GM18502 (cell line): ENCODE measurements around the gene IZUMO2.

Experiments
- ATAC-seq: cut with Tn5 transposase; IDR thresholded peaks from one replicate; pipeline ENCODE4 v1.9.1; 2021; ENCODE audit warnings: mild to moderate bottlenecking; ENCODE audit not compliant: unreplicated experiment, poor library complexity

Gene IZUMO2

DNA sequence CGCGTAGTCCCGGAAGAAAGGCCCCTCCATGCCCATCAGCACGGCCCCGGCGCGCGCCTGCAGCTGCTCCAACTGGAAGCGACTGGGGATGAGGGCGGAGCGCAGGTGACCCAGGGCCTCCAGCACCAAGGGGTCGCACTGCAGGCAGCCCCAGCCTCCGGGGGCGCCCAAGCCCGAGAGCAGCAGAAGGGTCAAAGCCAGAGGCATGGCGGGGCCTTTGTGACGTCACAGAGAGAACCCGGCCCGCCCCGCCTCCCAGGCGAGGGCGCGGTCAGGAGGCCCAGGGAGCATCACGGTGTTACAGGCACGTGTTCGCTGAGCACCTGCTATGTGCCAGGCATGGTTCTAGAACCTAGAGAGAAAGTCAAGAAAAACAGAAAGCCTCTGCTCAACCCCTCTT lies at the start of gene IZUMO2:
IZUMO2 (minus strand) TSS at position 294 of the 400 bp plus-strand sequence; CDS start at position 207, 87 bp downstream.
- no peak for ATAC-seq

DNA sequence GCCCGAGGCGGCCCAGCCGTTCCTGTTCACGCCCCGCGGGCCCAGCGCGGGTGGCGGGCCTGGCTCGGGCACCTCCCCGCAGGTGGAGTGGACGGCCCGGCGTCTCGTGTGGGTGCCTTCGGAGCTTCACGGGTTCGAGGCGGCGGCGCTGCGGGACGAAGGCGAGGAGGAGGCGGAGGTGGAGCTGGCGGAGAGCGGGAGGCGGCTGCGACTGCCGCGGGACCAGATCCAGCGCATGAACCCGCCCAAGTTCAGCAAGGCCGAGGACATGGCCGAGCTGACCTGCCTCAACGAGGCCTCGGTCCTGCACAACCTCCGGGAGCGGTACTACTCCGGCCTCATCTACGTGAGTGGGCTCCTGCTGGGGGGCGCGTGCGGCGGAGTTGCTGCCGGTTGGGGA lies 47.3 kb upstream of the IZUMO2 start:
- no peak for ATAC-seq

DNA sequence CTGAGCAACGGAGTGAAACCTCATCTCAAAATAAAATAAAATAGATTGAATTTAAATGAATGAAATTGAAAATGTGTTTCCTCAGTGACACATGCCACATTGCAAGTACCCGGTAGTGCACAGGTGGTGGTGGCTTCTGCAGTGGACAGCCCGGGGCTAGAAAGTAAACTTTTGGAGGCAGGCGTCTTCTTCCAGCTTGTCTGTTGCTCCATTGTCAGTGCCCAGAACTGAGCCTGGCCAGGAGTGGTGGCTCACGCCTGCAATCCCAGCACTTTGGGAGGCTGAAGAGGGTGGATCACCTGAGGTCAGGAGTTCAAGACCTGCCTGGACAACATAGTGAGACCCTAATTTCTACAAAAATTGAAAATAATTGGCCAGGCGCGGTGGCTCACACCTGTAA lies 46.0 kb upstream of the IZUMO2 start:
- no peak for ATAC-seq

DNA sequence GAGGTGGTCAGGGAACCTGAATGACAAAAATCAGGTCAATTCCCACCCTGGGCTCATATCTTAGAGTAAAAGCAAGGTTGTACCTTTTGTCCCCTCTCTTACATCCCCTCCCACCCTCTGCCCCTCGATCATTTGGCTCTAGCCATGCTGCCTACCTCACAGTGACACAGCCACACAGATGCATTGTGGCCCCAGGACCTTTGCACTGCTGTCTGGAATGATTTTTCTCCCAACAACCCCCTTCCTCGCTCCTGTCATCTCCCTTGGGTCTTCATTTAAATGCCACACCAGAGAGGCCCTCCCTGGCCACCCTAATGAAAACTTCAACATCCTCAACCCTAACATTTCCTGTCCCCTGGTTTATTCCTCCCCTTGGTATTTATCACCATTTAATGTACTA lies 44.6 kb upstream of the IZUMO2 start:
- ATAC-seq = no peak

DNA sequence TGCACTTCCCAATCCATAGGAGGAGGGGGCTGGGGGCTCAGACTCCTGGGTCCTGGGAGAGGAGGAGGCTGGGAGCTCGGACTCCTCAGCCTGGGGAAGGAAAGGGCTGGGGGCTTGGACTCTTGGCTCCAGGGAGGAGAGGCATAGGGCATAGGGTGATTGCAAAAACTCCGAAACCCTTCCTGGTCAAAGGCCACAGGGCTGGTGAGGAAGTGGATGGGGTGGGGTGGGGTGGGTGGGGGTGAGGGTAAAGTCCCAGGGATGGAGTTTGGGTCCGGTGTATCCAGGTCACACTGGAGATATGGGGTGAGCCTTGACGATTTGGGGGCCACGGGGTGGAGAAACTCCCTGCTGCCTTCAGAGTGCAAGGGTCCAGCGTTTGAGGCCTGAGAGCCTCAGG lies 43.1 kb upstream of the IZUMO2 start:
- ATAC-seq = no peak

GRCh38 chr19:50205681-50206138 lies 42.6 kb upstream of the IZUMO2 start:
- no peak for ATAC-seq

DNA sequence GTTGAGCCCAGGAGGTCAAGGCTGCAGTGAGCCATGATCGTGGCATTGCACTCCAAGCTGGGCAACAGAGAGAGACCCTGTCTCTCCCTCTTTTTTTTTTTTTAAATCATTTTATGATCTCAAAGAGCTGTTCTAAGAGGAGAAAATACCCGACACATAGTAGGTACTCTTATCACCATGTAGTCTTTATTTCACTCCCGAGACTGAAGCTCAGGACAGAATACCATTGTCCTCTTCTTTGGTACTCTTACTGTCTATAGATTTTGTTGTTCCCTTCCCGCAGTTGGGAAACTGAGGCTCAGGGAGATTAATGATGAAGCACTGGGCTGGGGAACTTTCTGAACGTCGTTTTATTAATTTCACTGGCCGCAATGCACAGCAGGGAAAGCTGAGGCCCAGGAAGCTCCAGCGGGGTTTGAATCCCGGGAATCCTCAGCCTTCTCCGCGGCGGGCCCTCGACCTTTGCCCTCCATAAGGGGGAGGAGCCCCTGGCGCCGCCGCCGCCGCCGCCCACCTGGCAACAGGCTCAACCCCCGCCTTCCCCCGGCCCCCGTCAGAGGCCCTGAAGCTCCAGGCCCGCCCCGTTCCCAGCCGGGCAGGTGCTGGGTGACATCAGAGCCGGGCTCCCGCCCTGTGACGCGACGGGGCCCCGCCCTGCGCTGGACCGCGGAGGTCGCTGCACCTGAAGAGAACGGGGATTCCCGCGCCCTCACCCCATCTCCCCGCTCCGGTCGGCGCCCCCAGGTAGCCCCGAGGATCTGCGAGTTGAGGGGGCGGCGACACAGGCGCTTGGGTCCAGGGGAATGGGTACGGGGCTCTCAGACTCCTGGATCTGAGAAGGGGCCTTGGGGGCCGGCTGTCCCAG lies 42.0 kb upstream of the IZUMO2 start:
- no peak for ATAC-seq

DNA sequence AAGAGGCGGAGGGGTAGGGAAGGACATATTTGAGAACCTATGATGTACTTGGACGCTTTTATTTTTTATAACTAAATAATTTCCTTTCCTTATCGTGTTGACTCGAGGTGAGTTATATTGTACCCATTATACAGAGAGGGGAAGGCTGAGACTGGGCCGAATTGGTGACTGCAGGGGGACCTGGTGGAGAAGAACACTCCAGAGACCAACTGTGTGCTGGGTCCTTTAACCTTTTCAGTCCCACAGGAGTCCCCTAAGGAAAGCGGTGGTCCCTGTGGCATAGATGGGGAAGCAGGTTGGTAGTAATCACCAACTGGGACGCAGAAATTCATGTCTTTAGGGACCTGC lies 41.0 kb upstream of the IZUMO2 start:
- no peak for ATAC-seq

DNA sequence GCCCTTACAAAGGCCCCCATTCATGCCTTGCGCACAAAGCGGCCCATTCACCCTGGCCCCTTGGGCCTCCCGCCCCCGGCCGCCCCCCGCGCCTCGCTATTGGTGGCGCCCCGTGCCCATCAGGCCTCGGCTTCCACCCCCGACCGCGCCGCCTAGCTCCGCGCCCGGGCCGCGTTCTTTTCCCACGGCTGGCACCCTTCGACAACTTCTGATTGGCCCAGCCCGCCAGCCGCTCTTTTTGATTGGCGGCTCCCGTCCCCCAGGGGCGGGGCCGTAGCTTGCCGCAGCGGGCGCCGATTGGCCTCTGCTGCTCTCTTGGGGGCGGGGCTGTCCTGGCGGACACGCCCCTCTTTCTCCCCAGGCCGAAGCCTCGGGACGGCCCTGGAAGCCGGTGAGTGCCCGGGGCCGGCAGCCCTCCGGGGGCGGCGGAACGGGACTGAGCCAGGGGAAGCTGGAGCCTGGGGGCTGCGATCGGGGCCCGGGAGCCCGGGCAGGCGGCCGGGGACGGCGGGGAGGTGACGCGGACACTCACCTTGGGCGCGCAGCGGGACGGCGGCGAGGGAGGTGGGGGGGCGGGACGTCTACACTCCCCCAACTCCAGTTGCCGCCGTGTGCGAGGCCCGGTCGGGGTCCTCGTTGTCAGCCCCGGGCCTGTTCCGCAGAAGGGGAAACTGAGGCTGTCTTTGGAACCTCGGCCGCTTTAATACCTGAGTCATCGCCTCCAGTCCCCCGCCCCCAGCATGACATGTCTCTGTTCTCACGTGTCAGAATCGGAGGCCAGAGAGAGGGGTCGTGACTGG lies 40.4 kb upstream of the IZUMO2 start, which contains the start of gene MYH14:
MYH14 (plus strand) TSS at position 342 of the 800 bp plus-strand sequence. CDS start 6,744 bp downstream, outside the sequence.
- ATAC-seq = no peak

DNA sequence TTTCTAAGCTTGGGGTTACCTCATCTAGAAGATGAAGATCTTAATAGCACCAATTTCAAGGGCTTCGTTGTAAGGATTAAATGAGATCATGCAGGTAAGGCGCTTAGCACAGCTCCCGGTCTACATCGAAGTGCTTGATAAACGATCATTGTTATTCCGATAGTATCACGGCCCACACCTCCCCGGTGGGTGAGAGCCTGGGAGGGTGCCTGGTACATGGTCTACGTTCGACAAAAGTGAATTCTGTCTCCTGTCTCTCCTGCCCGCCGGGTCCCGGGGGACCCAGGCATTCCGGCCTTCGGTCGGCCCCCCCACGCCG lies 39.8 kb upstream of the IZUMO2 start:
- no peak for ATAC-seq

DNA sequence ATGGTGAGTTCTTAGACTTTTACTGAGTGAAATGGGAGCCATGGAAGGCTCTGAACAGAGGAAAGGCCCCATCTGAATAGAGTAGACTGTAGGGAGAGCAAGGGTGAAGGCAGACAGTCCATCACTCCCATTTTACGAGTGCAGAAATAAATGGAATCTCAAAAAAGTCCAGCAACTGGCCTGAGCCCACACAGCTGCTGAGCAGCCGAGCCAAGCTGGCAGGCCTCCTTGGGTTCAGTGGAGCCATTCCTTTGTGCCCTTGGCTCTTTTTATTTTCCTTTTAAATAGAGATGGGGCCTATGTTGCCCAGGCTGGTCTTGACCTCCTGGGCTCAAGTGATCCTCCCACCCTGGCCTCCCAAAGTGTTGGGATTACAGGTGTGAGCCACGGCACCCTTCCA lies 39.3 kb upstream of the IZUMO2 start:
- ATAC-seq = no peak

GRCh38 chr19:50199259-50199555 lies 36.1 kb upstream of the IZUMO2 start:
- ATAC-seq = no peak

DNA sequence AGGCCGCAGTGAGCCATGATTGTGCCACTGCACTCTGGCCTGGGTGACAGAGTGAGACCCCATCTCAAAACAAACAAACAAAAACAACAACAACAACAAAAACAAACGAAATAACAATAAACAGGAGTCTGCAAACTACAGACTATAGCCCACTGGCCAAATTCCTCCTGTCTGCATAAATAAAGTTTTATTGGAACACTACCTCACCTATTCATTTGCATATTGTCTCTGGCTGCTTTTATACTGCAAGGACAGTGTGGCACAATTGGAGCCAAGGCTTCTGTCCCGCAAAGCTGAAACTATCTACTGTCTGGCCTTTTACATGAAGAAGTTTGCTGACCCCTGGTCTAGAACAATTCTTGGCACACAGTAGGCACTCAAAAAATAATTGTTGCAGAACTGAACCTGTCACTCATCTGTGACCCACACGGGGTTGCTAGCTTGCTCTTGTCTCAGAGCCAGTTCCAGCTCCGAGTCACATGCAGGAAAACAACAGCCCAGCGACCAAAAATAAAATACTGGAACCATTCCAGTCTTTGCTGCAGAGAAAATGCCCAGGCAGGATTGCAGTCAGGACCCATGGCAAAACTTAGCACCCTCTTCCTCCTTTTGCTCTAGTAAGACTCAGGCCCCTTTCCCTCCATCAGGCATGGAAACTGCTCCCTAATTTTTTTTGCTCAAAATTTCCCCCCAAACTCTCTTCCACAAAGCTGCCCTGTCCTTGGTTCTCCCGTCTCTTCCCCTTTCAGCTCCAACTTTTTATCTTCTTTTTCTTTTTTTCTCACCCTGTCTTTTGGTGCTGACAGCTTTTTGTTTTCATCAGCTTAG lies 35.6 kb upstream of the IZUMO2 start:
- no peak for ATAC-seq

GRCh38 chr19:50197348-50197747 lies 34.3 kb upstream of the IZUMO2 start:
- ATAC-seq = no peak

- no peak for ATAC-seq
These were observed 33.3 kb upstream of the IZUMO2 start for GRCh38 chr19:50196322-50196932.

DNA sequence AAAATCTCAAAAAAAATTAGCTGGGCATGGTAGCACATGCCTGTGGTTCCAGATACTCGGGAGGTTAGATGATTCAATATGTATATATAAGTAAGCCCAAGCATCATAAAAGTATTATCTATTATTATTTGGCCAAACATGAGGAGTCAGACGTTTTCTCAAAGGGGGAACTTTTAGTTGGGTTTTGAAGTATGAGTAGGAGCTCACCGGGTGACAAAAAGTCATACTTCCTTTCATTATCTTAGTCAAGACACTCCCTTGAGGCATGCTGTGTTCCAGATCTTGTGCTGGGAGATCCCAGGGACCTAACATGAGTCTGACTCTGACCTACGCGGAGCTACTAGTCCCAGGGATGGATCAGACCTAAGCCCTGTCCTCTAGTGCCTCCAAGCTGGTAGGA lies 32.1 kb upstream of the IZUMO2 start:
- ATAC-seq = no peak

DNA sequence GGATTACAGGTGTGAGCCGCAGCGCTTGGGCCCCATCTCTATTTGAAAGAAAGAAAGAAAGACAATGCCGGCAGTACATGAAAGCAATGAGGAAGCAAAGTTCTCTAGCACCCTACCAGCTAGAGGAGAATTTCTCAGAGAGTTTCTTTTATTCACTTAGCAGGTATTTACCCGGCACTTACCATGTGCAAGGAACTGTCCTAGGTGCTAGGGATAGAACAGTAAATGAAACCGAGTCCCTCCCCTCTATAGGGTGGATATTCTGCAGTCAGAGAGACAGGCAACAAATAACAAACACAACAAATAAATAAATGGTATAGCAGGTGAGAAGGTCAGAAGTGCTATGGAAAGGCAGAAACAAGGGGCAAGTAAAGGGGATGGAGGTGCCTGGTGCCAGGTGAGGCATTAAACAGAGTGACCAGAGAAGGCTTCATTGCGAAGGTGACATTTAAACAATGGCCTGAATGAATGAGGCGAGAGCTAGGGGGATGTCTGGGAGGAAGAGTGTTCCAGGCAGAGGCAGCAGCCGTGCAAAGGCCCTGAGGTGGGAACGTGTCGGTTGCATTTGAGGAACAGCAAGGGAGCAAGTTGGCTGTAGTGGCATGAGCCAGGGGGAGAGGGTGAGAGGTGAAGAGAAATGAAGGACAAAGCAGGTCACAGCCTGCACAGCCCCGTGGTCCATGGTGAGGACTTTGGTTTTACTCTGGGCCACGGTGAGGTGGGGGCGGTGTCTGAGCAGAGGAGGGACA lies 29.6 kb upstream of the IZUMO2 start:
- no peak for ATAC-seq

GRCh38 chr19:50191216-50191615 lies 28.1 kb upstream of the IZUMO2 start:
- ATAC-seq = no peak

GRCh38 chr19:50190439-50190891 lies 27.4 kb upstream of the IZUMO2 start:
- ATAC-seq = no peak

GRCh38 chr19:50189331-50189730 lies 26.2 kb upstream of the IZUMO2 start:
- ATAC-seq = no peak
